Dermis microvascular lymphatic vessel endothelial cell (primary cell): ENCODE measurements around the gene IL20RB. TPM values are rescaled to one million over a fixed set of nuclear protein-coding genes. Genes with fewer than 3 reads are reported as not detected.
"Not testable (repeated sequence)": the region's sequence is repeated elsewhere in the genome, so short reads cannot be mapped to it uniquely, and the experiment has no call there.

ENCODE experiments used
- DNase-seq, 2 donors: peaks; one replicate each; pipeline versions ENCODE4 v3.0.0 to v3.0.0-alpha.2; 2010; ENCODE audit warnings: low read depth in 2 of 2
- total RNA-seq: library from RNA; depleted of rRNA; stranded (reverse); fragments of >200 nt; gene quantifications from 2 replicates; pipeline ENCODE4 v1.2.1, GENCODE V29; 2014

IL20RB gene
- total RNA-seq, 1 donor from 2014 or later = 0.51 TPM

DNA sequence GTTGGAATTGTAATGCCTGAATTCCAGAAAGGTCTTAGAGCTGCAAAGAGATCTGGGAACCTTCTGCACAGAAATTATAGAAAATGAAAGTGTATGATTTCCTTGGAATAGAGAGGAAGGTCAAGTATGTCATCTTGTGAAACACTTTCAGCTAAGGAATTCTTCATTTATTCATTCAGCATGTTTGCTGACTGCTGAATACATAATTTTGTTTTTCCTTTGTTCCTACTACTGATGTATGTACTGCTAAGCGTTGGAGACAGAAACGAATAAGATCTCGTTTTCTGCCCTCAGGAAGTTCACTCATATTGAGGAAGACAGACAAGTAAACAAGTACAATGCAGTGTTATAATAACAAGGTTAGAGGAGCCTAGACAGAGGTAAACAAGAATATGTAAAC lies 14.3 kb upstream of the IL20RB start:
- DNase-seq = peak in 1 of 2 donors; percentile 19

GRCh38 chr3:136946978-136947377 lies 10.8 kb upstream of the IL20RB start:
- DNase-seq = no peak

- DNase-seq = no peak
Observed at GRCh38 chr3:136947477-136947876, 10.3 kb upstream of the IL20RB start.

DNA sequence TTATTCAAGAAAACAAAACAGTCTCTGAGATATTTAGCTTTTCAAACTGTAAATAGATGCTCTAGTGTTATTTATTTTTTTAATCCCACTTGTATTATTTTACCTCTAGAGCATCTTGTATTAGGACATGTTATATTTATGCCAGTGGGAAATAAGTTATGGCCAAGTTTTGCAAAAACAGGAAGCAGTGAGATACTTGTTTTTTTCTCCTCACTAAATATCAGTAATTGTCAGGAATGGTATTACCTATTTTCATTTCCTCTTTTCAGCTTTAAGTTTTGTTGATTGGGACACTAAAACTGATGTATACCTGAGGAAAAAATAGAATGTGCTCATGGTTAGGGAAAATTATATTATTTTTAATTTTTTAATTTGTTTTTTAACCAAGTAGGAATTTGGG lies 8.6 kb upstream of the IL20RB start:
- DNase-seq = peak in 1 of 2 donors; percentile 54

- DNase-seq = peak in 1 of 2 donors; percentile 57
Observed at GRCh38 chr3:136949708-136950107, 8.1 kb upstream of the IL20RB start.

- DNase-seq = no peak
Observed at GRCh38 chr3:136950623-136951022, 7.2 kb upstream of the IL20RB start.

GRCh38 chr3:136952292-136952691 lies 5.5 kb upstream of the IL20RB start:
- no peak for DNase-seq

DNA sequence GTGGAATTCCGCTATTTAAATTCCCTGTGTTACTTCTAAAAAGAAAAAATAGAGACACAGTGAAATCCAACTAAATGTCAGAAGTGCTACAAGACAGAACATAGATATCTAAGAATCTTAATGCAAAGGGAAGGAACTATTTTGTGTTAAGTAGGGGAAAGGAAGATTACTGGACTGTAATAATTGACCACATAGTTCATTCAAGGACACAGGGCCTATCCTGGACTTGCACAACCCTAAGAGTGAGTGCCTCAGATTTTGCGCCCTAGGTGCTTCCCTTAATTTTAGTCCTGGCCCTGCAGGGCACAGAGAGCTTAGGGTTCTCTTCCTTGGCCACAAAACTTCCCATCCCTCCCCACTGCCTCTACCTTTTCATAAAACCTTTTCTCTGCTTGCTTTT lies 3.5 kb upstream of the IL20RB start:
- DNase-seq = no peak

DNA sequence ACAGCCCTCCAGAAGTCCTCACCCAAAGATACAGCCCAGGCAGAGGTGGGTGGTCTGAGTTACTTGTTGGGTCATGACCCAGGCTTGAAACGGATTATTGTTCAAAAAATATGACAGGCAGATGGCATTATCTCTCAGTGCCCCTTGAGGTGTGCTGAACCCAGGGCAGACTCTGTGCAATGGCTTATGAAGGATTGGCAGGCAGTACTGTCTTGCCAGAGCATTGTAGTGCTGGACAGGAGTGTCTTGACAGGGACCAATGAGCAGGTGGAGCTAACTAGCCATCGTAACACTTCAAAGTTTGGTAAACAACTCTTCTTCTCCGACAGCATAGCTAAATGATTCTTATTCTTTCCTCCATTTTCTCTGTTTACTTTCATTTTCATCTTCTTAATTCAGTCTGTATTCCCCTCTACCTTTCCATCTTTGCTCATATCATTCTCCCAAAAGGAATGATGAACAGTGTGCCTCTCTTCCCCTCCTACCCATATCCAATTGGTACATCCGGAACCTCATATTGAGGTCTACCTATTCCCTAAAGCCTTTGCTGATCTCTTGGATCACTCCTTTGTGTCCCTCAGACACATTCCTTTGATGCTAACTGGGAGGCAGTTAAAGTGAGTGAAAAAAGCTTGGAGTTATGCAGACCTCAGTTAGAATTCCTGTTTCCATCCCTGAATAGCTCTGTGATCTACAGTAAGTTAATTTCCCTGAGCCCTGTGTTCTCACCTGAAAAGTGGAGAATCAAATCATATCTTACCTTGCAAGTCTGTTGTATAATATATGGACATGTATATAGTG lies 2.6 kb upstream of the IL20RB start:
- no peak for DNase-seq

DNA sequence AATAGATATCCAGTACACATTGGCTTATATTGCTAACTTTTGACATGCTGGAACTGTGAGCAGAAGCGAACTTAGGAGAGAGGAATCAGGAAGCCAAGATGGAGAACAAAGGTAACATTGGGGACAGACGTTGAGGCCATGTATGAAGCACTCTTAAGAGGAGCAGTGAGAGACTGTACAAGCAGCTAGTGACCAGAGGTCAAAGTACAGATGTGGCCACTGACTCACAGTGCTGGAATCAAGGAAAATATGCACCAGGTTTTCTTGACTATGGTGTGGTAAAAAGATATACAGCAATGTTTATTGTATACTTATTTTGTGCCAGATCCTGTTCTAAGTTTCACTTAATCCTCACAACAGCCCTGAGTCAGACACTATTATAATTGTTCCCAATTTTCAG lies 2.0 kb upstream of the IL20RB start:
- DNase-seq = peak in 1 of 2 donors; percentile 58

DNA sequence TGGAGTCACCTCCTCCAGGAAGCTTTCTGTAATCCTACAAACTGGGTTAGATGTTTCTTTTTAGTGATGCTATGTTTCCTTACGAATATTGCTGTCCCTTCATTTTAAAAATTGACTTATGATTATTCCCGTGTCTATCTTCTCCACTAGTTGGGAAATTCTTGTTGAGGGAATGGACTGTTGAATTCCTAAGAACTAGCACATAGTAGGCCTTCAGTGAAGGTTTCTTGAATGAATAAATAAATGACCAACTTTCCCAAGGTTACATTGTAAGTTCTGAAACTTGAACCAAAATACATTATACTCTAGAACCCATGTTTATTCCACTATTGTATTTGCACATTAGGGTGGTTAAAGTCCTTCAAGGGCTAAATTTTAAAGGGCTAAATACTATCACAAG lies 812 bp upstream of the IL20RB start:
- no peak for DNase-seq

GRCh38 chr3:136958939-136959338 lies 1.2 kb downstream of the IL20RB start:
- no peak for DNase-seq

DNA sequence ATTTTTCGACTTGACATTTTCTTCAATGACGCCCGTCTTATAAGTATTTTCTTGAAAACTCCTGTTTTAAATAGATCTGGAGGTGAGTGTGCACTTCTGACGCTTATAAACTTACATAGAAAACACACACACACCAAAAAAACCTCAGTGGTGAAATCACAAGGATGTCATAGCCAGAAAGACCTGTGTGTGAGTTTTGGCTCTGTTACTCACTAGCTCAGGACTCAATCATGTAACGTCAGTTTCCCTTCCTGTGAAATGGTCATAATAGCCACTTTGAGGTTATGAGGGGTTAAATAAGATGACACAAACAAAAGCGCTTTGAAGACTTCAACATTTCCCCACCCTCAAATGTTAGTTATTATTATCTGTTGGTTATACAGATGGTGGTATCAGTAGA lies 1.8 kb downstream of the IL20RB start:
- no peak for DNase-seq

- DNase-seq = no peak
Observed at GRCh38 chr3:136960838-136961836, 3.4 kb downstream of the IL20RB start.

DNA sequence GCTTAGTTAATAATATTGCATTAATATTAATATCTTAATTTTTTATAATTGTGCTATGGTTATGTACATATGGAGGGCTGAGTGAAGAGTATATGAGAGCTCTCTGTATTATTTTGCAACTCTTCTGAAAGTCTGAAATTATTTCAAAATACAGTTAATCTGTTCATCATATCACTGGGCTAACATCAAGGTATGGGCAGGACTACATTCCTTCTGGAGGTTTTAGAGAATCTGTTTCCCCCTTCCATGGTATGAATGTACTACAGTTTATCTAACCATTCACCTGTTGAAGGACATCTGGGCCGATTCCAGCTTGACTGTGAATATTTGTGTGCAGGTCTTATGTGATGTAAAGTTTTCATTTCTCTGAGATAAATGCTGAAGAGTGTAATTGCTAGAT lies 5.1 kb downstream of the IL20RB start:
- DNase-seq = peak; percentile 20 to 22

DNA sequence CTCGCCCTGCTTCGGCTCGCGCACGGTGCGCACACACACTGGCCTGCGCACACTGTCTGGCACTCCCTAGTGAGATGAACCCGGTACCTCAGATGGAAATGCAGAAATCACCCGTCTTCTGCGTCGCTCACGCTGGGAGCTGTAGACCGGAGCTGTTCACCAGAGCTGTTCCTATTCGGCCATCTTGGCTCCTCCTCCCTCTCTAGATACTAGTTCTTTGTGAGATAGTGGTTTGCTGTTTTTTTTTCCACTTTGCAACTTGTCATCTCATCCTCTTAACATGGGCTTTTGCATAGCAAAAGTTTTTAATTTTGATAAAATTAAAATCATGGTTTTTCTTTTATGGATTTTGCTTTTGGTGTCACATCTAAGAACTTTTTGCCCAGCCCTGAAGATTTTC lies 11.8 kb downstream of the IL20RB start:
- not testable (repeated sequence) for DNase-seq

GRCh38 chr3:136973352-136973751 lies 15.6 kb downstream of the IL20RB start:
- no peak for DNase-seq

GRCh38 chr3:136974670-136975069 lies 16.9 kb downstream of the IL20RB start:
- no peak for DNase-seq

DNA sequence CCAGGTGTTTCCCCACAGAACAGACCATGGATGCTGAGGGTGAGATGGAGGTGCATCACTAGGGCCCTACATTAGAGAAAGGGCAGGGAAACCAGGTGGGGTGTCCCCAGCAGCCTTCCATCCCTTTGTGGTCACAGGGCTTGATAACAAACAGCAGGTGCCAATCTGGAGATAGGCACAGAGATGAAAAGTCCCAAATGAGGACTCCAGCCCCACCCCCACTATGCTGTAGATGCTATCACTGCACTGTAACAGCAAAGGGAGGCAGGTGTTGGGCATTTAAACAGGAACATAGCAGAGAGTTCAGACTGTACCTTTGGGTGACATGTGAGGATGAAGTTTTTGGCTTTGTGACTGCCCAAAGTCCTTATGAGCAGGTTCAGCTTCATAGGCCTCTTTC lies 21.4 kb downstream of the IL20RB start:
- no peak for DNase-seq

DNA sequence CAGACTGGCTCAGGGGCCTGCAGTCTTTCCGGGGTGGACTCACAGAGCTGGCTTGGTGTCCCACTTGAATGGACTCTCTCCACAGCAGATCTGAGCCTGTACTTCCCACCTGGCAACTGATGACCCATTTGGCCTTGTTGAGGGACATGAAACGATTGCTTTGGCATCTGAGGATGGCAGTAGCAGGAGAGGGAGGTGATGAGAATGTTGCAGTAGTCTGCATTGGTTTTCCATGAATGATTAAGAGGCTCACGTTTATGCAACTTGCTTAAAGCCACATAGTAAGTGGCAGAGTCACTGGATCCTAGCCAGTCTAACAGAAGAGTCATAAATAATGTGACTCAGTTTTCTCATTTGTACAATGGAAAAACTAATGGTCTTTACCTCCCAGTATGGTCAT lies 21.9 kb downstream of the IL20RB start:
- no peak for DNase-seq

DNA sequence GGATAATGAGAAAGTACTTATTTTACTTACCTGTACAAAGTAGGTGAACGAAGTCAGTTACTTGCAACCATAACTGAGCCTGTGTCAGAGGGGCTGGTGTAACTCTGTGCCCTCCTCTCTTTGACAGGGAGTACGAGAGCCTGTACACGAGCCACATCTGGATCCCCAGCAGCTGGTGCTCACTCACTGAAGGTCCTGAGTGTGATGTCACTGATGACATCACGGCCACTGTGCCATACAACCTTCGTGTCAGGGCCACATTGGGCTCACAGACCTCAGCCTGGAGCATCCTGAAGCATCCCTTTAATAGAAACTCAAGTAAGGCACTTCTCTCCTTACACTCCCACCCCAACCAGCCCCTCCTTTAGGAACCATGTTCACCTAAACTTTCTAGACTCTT lies 24.2 kb downstream of the IL20RB start:
- DNase-seq = no peak

DNA sequence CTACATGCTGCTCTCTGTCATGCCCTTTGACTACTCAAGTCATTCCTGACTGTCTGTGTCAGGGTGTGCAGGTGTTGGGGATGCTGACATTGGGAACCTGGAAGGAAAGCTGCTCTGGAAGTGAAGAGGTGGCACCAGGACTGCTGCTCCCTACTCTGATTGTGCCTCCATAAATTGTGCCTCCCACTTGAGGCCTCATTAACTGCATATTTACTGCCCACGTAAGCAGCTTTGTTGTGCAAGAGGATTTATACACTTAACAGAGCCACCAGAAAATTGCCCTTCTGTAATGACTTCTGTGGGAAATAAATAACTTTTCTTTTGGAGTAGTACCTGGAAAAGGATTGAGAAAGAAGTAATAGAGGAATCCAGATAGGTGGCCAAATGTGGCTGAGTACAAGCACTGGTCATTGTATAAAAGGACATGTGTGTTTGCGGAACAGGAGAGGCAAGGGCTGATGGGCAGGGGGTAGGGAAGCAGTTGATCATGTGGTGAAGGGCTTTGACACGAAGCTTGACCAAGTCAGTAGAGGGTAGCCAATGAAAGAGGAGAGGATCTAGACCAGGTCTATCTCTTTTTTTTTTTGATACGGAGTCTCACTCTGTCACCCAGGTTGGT lies 24.8 kb downstream of the IL20RB start:
- DNase-seq = no peak
